Measurements from ENCODE around the gene LSG1. TPM values are rescaled to one million over a fixed set of nuclear protein-coding genes. Genes with fewer than 3 reads are reported as not detected.
A peak's percentile ranks its signal among the peaks of the same experiment; 100 is the strongest.

The LSG1 gene
- total and polyA plus RNA-seq, 9 of the 15 experiments (the other 6 are each of a cell fraction or from before 2014, with no cell fraction given): 14.9 to 73.7 (median 46.7) TPM

GRCh38 chr3:194622621-194623340 lies 49.2 kb downstream of the LSG1 start:
- POLR2A ChIA-PET: interaction anchor here (0.6 to 1.3 kb wide), 3 partner anchors 16 to 950 kb away, joined by 3 to 5 read pairs (median 3); no protein-coding TSS in a partner anchor
- Histone ChIP-seq H3K36me3 (ENCODE audit: control insufficient read depth, insufficient read depth, low read length) (peaks cover 19% of the 10 kb centered on the region; the same call in 2 of the 3 replicates), H3K4me2 (ENCODE audit: insufficient read depth, low read length) (no peak overlapping the region), H3K79me2 (ENCODE audit: control insufficient read depth, insufficient read depth, low read length) (no peaks in the 10 kb centered on the region), H3K9ac (ENCODE audit: insufficient read depth in 1 of 2, low read depth in 2 of 2, low read length in 2 of 2) (peak overlapping the region in 1 of 2 experiments; percentile 52; a peak in 1 of 4 replicates), H3K9me3 (replicated peaks; ENCODE audit: control insufficient read depth, insufficient read depth, low read depth, low read length) (peaks cover under 1% of the 10 kb centered on the region), H4K20me1 (replicated peaks; ENCODE audit: control insufficient read depth, insufficient read depth, low read length) (peaks cover 5% of the 10 kb centered on the region; the same call in 1 of the 2 replicates), H2AFZ (ENCODE audit: low read depth, low read length) (no peak overlapping the region), H3K27ac (ENCODE audit: extremely low read depth, low read depth, low read length) (no peak overlapping the region), H3K4me3 (no peak overlapping the region), H3K27me3 (ENCODE audit: control insufficient read depth in 2 of 2, insufficient read depth in 2 of 2, low read length in 2 of 2) (no peaks in the 10 kb centered on the region), H3K4me1 (replicated peaks in 1 of 2; ENCODE audit: control insufficient read depth in 2 of 2, insufficient read depth in 2 of 2, low read length in 2 of 2) (peaks cover 11 to 29% of the 10 kb centered on the region in 2 experiments; a peak in 4 of 5 replicates), H3K9me1 (ENCODE audit: control insufficient read depth, insufficient read depth, low read length) (no peaks in the 10 kb centered on the region)
- FAIRE-seq (no peak), ATAC-seq (no peak), DNase-seq (ENCODE audit: extremely low read depth in 1 of 4, low spot score in 3 of 4) (no peak)
- CTCF ChIA-PET (ENCODE audit: low intra/inter-chr PET ratio): no interaction called here
- no TSS peak for BruUV-seq (replicated peaks)
- WGBS (ENCODE audit: insufficient coverage, low coverage, missing lambda C conversion rate): 89% methylated on average over 26 of the region's 26 CpGs
- TF ChIP-seq ELF4 (CRISPR knock-in tag; IDR thresholded peaks at IDR 0.05) (no peak), RBBP5 (IDR thresholded peaks at IDR 0.05; ENCODE audit: borderline replicate concordance, insufficient read depth, low read length, poor library complexity, severe bottlenecking) (no peak), STAT5B (CRISPR knock-in tag; IDR thresholded peaks at IDR 0.05) (no peak), ERF (CRISPR knock-in tag; IDR thresholded peaks at IDR 0.05) (no peak), TFE3 (CRISPR knock-in tag; IDR thresholded peaks at IDR 0.05) (0 out of 2 replicates have a peak, but pooled peaks have one; percentile 32)
- intact Hi-C loops (cut with micrococcal nuclease): no loop called here
- in situ Hi-C loops (cut with MboI): no loop called here

Data from K562 (cell line).